Fibroblast of pulmonary artery (primary cell): ENCODE measurements around the gene DENND5A.
A peak's percentile ranks its signal among the peaks of the same experiment; 100 is the strongest.

Experiments used
- DNase-seq: peaks from one replicate; pipeline ENCODE4 v3.0.0-alpha.2; 2010; ENCODE audit warnings: low read depth
- H3K4me3 ChIP-seq: replicated peaks from 2 replicates; pipeline ENCODE4 v1.5.1; 2011; ENCODE audit warnings: low read depth, mild to moderate bottlenecking, control low read depth, low read length, moderate library complexity
- TF ChIP-seq, protein P1 (sequence below): IDR thresholded peaks from 2 replicates; pipeline ENCODE4 v1.5.1; 2011; ENCODE audit warnings: mild to moderate bottlenecking, control low read depth, low read length, inconsistent platforms; ENCODE audit errors: missing control alignments

DENND5A gene

DNA sequence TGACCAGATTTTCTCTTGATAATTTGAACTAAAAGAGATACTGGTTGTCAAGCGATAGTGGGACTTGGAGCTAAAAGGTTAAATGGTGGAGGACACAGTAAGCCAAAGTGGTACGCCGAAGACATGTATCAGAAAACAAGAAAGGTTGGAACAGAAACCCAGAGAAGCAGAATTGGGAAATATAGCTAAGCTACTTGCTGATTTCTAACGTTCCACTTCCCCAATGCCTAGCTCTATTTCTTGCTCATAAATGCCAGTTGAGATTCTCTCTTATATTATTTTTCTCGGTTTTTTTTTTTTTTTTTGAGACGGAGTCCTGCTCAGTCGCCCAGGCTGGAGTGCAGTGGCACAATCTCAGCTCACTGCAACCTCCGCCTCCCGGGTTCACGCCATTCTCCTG, 36.6 kb upstream of the DENND5A start:
- no peak for DNase-seq
- TF ChIP-seq, protein P1, sequence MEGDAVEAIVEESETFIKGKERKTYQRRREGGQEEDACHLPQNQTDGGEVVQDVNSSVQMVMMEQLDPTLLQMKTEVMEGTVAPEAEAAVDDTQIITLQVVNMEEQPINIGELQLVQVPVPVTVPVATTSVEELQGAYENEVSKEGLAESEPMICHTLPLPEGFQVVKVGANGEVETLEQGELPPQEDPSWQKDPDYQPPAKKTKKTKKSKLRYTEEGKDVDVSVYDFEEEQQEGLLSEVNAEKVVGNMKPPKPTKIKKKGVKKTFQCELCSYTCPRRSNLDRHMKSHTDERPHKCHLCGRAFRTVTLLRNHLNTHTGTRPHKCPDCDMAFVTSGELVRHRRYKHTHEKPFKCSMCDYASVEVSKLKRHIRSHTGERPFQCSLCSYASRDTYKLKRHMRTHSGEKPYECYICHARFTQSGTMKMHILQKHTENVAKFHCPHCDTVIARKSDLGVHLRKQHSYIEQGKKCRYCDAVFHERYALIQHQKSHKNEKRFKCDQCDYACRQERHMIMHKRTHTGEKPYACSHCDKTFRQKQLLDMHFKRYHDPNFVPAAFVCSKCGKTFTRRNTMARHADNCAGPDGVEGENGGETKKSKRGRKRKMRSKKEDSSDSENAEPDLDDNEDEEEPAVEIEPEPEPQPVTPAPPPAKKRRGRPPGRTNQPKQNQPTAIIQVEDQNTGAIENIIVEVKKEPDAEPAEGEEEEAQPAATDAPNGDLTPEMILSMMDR: no peak
- H3K4me3 ChIP-seq: no peak overlapping the region

DNA sequence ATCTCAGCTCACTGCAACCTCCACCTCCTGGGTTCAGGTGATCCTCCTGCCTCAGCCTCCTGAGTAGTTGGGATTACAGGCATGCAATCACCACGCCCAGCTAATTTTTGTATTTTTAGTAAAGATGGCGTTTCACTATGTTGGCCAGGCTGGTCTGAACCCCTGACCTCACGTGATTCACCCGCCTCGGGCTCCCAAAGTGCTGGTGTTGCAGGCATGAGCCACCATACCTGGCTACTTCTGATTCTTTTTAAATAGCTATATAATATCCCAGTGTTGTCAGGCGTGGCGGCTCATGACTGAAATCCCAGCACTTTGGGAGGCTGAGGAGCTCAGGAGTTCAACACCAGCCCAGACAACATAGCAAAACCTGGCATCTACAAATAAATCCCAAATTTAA, 28.5 kb upstream of the DENND5A start:
- H3K4me3 ChIP-seq: no peak overlapping the region
- DNase-seq: no peak
- TF ChIP-seq, protein P1: no peak

DNA sequence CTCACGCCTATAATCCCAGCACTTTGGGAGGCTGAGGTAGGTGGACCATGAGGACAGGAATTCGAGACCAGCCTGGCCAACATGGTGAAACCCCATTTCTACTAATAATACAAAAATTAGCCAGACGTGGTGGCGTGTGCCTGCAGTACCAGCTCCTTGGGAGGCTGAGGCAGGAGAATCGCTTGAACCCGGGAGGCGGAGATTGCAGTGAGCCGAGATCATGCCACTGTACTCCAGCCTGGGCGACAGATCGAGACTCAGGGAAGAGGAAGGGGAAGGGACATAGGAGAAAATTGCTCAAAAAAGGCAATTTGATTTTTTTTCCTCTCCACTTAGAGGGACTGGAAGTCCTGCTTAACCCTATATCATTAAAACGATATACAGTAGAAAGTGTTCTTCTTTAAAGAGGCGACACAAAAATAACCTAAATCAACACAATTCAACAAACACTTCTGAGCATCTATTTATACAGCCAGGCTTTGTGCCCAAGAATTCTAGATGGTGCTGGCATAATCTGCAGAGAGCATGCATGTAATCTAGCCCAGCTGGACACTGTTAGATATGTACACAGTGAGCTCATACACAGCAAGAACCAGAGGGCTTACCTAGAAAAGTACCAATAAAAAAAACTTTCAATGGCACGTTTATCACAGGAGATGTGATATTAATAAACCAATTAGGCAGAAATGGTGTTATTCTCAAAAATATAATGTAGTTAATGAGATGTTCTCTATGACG, 20.9 kb upstream of the DENND5A start:
- H3K4me3 ChIP-seq: no peak overlapping the region
- no peak for DNase-seq
- TF ChIP-seq, protein P1: no peak

DNA sequence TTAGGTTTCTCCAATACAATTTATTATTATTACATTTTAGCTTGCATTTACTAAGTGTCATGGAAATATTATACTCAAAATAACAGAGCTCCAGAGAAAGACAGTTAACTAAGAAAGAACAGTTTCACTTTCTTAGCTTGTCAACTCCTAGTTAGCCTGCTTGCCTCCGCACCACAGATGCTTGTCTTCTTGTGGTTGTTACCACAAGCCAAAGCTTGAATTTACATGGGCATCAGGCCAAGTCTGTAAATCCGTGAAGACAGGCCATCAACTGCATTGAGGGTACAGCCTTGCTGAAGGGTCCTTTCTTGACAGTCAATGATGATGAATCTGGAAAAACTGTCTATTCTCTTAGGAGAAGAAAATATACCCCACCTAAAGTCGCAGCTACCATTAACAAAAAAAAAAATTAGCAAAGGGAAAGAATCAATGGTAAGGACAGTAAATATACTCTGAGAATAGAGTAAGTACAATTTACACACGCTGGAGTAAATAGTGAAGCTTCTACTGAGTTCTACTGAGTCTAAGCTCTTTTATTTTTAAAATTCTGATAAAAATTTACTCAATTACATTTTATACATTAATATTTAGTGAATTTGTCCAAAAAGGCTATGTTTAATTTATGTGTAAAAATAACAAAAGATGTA, 15.6 kb upstream of the DENND5A start:
- TF ChIP-seq, protein P1: no peak
- no peak overlapping the region for H3K4me3 ChIP-seq
- peak; percentile 64 for DNase-seq

DNA sequence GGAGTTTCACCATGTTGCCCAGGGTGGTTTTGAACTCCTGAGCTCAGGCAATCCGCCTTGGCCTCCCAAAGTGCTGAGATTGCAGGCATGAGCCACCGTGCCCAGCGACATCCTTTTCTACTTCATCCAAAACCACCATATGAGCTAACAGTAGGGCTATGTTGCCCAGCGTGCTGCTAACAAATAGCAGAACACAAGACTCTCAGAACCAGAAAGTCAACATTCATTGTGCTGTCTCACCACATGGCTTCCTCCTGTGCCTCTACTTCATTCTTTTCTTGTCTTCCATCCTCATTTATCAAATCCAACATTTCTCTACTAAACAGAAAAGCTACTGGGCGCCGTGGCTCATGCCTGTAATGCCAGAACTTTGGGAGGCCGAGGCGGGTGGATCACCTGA, 12.0 kb upstream of the DENND5A start:
- DNase-seq: no peak
- no peak overlapping the region for H3K4me3 ChIP-seq
- TF ChIP-seq, protein P1: no peak

DNA sequence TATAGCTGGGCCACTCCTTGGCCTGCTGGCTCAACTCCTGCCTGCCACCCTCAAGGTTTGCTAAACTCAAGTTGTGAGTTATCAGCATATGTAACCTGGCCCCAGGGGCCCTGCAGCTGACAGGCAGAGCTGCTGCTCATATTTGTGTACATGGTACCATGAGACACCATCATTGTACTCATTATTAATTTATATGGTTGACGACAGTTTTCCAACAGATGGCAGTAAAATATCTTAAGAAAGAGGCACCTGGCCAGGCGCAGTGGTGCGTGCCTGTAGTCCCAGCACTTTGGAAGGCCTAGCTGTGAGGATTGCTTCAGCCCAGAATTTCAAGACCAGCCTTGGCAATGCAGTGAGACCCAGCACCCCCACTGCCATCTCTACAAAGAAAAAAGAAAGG, 11.4 kb upstream of the DENND5A start:
- TF ChIP-seq, protein P1: no peak
- peak; percentile 15 for DNase-seq
- H3K4me3 ChIP-seq: no peak overlapping the region
